Raji (cell line): Measurements from ENCODE around the gene MRGPRG.

Experiments used
- POLR2A ChIP-seq: IDR thresholded peaks from 2 replicates; pipeline ENCODE4 v1.6.1; 2011; ENCODE audit warnings: low read depth, low read length, control low read depth; ENCODE audit not compliant: insufficient read depth

MRGPRG gene

DNA sequence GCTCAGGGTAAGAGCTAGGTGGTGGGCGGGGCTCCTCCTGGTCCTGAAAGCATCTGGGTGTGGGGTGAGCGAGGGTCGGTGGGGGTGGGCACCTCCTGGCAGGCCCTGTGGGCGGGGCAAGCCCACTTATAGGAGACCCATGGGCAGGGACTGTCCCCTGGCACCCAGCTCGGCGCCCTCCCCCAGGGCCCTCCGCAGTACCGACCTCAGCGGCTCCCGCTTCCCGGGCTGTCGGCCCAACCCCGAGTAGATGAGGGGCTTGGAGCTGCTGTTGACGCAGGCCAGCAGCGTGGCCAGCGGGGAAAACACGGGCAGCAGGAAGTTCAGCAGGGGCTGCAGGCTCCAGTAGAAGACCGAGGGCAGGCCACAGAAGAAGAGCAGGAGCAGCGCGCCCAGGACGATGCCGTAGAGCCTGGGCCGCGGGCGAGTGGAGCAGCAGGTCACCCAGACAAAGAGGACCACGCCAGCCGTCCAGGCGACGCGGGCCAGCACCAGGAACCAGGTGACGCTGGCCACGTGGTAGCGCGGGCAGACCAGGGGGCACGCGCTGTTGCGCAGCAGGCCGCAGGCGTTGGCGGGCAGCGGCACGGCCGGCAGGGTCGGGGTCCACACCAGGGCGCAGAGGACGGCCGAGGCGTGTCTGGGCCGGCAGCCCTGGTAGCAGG is 663 bp downstream of the MRGPRG start:
- TF ChIP-seq POLR2A: no peak

DNA sequence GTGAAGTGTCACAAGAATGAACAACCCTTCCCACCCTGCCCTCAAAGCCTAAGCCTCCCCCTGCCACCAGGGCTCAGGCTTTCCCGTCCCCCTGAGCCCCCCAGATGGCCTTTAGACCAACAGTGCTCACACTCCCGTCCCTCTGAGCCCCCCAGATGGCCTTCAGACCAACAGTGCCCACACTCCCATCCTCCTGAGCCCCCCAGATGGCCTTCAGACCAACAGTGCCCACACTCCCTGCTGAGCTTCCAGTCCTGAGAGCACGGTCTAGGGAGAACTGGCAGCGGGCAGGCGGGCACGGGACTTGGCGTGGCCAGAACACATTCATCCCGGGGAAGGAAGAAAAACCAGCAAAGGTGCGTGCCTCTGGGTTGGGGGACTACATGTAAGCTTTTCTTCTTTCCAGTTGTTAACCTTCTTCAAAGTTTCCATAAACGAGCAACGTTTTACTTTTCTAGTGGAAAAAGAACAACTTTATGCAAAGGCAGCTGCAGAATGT is 2.5 kb downstream of the MRGPRG start:
- no peak for TF ChIP-seq POLR2A

DNA sequence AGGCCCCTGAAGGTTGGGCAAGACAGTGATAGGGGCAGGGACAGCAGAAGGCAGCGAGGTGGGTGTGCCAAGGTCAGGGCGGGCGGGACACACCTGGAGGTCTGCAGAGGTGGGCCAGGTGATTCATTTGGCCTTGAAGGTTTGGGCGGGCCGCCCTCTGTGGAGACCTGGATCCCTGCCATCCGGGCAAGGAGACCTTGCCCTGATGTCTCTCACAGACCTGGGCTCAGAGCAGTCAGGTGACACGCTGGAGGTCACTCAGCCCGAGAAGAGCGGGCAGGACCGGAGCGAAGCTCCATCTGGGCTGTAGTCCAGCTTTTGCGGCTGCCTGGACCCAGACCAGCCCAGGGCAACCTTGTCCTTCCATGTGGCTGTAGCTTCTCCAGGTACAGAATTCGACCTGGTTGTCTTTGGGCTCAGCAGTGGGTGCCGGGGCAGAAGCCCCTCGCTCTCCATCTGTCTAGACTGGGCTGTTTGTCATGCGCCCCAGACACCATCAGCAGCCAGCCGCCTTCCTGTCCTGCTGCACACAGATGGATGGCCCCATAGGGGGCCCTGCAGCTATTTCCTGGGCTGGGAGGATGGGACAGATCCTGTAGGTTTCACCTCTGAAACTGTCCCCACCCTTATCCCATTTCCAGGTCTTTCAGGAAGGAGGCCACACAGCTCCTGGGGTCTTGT is 3.1 kb downstream of the MRGPRG start:
- no peak for TF ChIP-seq POLR2A

DNA sequence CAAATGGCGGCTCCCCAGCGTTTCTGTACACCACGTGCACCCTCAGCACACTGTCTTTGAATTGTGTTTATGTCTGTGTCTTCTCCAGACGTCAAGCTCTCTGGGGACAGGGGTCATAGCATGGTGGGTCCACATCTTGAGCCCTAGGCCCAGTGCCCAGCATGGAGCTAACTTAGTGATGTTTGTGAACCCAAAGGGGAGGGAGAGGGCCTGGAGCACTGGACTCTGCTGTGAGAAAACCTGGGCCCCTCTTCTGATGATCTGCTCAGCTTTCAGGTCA is 4.3 kb downstream of the MRGPRG start:
- TF ChIP-seq POLR2A: no peak

DNA sequence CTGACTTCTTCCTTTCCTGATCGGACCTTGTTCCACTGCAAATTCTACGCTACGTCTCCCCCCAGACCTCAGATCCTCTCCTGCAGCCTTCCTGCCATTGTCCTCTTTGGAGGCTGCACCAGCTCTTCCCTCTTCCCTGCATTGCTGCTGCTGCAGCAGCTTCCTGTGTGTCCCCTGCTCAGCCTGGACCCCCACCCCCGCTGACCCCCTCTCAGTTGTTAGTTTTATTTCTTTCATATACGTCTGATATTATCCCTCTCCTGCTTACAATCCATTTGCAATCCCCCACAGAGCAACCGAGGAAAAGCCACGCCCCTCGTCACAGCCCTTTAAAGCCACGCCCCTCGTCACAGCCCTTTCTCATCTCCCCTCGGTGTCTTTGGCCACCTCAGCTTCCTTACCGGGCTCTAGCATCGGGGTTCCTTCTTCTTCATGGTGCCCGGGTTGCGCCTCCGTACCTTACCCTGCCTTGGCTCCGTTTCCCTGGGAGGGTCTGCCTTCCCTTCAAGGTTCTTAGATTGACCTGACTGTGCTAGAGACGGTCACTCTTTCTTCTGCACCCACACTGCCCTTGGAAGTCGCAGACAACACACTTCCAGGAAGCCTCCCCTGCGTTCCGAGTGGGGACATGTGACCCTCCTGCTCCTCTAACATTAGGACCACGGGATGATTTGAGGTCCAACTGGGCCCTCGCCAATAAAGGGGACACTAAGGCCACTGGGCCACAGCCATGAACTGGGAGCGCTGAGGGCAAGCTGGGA is 4.8 kb downstream of the MRGPRG start:
- no peak for TF ChIP-seq POLR2A

DNA sequence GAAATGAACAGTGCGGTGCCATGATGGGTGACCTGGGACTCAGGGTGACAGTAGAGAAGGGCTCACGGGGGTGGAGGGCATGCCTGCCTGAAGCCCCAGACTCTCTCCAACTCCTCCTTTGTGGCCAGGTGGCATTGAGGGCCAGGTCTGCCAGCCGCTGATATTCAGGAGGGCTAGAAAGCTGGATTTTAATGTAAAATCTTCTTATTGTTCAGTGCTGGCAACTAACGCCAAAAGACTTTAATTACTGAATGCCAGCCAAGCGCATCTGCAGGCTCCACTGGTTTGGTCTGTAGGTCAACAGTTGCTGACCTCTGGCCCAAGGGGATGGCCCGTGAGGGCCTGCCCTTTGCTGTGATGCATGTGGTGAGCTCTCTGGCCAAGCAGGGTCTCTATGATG is 10.3 kb downstream of the MRGPRG start:
- TF ChIP-seq POLR2A: no peak

DNA sequence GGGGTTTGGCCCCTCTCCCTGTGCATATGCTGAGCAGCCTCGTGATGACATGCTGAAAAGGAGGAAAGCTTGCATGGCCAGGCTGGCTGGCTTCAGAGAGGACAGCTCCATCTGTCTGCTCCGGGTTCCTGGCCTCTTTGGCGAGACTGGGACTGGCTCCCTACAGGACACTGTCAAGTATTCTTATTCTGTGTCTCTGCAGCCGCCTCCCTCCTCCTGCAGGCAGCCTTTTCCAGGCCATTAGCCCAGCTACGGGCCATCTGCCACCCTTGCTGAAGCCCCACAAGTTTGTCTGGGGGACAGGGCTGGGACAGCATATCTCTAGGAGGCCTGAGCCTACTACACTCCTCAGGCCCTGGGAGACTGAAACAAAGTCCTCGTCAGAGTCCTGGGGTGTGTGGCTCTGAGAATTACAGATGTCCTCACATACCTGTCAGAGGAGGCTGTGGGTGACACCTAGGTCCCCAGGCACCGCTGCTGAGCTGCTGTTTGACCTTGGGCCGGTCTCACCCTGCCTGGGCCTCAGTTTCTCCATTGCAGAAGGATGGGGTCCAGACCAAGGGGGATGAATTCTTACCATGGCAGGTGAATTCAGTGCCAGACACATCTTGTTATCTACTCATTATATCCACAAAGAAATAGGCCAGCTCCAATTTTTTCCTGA is 11.0 kb downstream of the MRGPRG start:
- no peak for TF ChIP-seq POLR2A

DNA sequence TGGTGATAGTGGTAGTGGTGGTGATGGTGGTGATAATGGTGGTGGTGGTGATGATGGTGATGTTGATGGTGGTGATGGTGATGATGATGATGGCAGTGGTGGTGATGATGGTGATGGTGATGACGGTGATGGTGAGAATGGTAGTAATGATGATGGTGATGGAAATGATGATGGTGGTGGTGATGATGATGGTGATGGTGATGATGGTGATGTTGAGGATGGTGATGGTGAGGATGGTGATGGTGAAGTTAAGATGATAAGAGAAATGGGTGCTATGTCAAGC is 11.8 kb downstream of the MRGPRG start:
- no peak for TF ChIP-seq POLR2A

DNA sequence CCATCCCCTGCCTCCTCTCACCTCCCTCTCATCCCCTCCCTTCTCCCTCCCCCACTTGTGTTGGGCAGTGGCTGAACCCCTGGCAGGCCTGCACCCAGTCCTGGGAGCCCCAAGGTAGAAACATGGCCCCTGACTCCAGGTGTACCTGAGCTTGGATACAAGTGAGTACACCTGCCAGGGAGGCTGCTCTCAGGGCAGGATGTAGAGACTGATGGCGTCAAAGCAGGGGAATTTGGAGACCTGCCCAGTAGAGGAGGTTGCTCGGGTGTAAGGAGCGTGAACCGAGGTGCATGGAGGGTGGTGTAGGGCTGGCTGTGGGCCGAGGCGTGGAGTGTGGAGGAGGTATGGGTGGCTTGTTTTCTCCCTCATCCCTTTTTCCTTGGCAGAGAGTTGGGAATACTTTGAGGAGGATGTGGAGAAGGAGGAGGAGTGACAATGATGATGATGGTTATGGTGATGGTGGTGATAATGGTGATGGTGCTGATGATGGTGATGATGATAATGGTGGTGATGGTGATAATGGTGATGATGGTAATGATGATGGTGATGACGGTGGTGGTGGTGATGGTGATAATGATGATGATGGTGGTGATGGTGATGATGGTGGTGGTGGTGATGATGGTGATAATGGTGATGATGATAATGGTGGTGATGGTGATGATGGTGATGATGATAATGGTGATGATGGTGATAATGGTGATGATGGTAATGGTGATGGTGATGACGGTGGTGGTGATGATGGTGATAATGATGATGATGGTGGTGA is 12.3 kb downstream of the MRGPRG start:
- TF ChIP-seq POLR2A: no peak

DNA sequence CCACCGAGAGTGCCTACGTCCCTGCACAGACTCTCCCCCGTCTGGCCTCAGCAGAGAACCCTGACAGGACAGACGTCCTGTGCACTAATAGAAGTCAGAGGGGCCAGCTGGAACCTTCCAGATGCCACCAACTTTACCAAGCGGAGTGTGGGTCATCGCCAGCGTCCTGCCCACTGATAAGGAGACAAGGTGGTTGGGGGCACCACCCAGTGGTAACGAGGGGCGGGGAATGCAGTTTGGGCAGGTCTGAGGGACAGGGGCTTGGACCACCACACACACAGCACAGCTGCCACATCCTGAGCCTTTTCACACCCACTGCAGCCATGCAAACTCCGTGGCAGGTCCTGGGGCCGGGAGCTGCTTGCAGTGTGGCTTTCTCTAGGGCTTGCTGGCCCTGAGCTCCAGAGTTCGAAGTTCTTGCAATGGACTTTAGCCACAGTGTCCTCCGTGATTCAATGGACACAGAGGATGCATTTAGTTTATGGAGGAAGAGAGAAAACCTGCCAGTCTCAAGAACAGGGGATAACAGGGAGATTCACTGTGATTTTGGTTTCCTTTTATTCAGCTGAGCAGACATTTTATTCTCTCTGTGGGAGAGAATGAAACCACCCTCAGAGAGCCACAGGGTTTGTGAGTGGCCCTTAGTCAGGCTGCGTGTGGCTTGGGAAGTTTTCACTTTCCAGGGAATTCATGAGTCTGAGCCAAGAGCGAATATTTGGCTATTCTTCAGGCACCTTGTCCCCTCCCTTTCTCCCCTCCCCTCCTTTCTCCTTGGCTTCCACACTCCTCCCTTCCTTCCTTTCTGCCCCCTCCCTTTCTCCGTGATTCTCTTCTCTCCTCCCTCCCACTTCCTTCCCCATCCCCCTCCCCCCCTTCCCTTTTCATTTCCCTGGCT is 13.1 kb downstream of the MRGPRG start:
- no peak for TF ChIP-seq POLR2A

DNA sequence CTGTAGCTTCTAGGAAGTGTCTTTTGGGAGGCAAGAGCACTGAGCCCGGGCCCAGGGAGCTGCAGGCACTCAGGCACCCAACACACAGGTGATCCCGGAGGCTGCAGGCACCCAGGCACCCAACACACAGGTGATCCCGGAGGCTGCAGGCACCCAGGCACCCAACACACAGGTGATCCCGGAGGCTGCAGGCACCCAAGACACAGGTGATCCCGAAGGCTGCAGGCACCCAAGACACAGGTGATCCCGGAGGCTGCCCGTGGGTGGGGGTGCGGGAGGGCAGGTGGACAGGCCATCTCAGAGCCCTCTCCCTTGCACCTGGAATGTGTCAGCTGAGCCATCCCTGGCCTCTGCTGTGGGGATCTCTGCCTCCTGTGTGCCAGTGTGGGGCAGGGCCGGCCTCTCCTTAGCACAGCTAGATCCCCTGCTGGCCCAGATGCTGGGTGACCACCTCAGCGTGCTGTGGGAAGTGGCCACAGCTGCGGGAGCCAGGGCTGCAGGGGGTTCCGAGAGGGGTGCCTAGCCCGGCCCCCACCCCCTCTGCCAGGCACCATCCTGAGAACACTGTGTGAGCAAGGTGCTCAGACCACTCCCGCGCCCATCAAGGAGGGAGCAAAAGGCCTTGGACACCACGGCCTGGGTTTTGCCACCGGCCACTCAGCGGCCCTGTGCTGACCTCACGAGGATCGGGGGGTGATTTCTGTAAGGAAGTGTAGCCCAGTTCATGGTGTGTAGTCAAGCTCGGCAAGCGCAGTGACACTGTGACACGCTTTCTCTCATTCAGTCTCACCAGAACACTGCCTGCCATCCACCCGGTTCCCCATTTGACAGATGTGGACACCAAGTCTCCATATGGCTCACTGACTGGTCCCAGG is 14.2 kb downstream of the MRGPRG start:
- no peak for TF ChIP-seq POLR2A

DNA sequence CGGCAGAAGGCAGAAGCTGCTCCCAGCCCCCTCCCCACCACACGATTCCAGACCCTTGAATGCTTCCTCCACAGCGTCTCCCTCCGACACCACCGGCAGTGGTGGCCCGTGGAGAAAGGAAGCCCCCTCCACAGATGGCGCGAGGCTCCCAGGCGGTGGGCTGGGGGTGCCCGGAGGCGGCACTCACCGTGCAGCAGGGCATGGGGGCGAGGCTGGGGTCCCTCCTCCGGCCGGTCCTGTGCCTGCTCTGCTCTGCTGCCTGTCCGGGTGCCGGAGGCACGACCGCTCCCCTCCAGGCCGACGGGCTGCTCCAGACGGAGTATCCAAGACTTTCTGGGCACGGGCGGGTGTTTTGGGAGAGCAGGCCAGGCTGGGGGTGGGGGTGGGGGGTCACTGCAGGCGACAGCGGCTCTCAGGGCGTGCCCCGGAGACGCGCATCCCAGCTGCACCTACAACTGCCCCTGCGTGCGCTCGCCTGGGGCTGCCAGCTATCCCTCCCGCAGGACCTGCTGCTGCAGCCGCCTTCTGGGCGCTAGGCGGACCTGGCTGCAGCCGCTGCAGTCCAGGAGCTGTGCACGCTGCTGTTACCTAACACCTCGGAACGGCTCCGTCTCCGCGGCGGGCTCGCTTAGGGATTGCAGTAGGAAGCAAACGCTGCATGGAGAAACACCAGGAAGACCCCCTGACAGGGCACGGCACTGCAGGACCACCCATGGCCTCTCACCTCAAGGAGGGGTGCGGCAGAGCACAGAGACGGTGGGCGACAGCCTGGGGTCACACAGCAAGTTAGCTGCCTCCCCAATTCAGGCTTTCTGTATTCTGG is 15.2 kb downstream of the MRGPRG start:
- TF ChIP-seq POLR2A: no peak
